ENCODE data around the gene KCNF1. TPM values are rescaled to one million over a fixed set of nuclear protein-coding genes. Genes with fewer than 3 reads are reported as not detected.

KCNF1 gene
- total and polyA plus RNA-seq, 2 experiments from 2014 or later = 0.10 to 0.97 TPM

- no peaks in the 10 kb centered on the region for H3K79me2 ChIP-seq (ENCODE audit: insufficient read depth)
- H3K9me2 ChIP-seq (ENCODE audit: insufficient read depth) = no peaks in the 10 kb centered on the region
- H3K27me3 ChIP-seq (replicated peaks; ENCODE audit: insufficient read depth) = peaks cover 21% of the 10 kb centered on the region
- WGBS, 2 experiments (ENCODE audit: low coverage in 1 of 2, low lambda C conversion rate in 2 of 2, missing lambda C conversion rate in 2 of 2) = 21 to 31% methylated on average over 6 of the region's 6 CpGs
- no peaks in the 10 kb centered on the region for H3K36me3 ChIP-seq (ENCODE audit: low read depth)
- no peak overlapping the region for H3K9ac ChIP-seq
- H3K9me3 ChIP-seq (ENCODE audit: low read depth) = no peaks in the 10 kb centered on the region
- no peak overlapping the region for H3K27ac ChIP-seq
- no peaks in the 10 kb centered on the region for H3F3A ChIP-seq (ENCODE audit: insufficient read depth)
- no peak overlapping the region for H3K4me3 ChIP-seq
- H4K20me1 ChIP-seq (ENCODE audit: insufficient read depth) = no peaks in the 10 kb centered on the region
- in situ Hi-C loops (cut with MboI) = no loop called here
- no peaks in the 10 kb centered on the region for H3K4me1 ChIP-seq (ENCODE audit: insufficient read depth)
- no peak for DNase-seq
- TF ChIP-seq EZH2 (IDR thresholded peaks at IDR 0.05; ENCODE audit: insufficient read depth, poor library complexity, severe bottlenecking) (no peak), EZH2phosphoT487 (IDR thresholded peaks at IDR 0.05; ENCODE audit: insufficient read depth, low read depth) (no peak)
- H2AFZ ChIP-seq = no peak overlapping the region
- H3K4me2 ChIP-seq (ENCODE audit: unreplicated experiment) = no peak overlapping the region
Observed at GRCh38 chr2:10891390-10891789, 20.3 kb upstream of the KCNF1 start.

- H3K27me3 ChIP-seq (replicated peaks; ENCODE audit: insufficient read depth) = peaks cover 21% of the 10 kb centered on the region
- 49 to 51% methylated on average over 5 of the region's 5 CpGs for WGBS, 2 experiments (ENCODE audit: low coverage in 1 of 2, low lambda C conversion rate in 2 of 2, missing lambda C conversion rate in 2 of 2)
- no peak overlapping the region for H3K9ac ChIP-seq
- no peak for DNase-seq
- TF ChIP-seq EZH2phosphoT487 (IDR thresholded peaks at IDR 0.05; ENCODE audit: insufficient read depth, low read depth) = no peak
- no peak for TF ChIP-seq EZH2 (IDR thresholded peaks at IDR 0.05; ENCODE audit: insufficient read depth, poor library complexity, severe bottlenecking)
- in situ Hi-C loops (cut with MboI) = no loop called here
- no peaks in the 10 kb centered on the region for H3K4me1 ChIP-seq (ENCODE audit: insufficient read depth)
- no peaks in the 10 kb centered on the region for H4K20me1 ChIP-seq (ENCODE audit: insufficient read depth)
- H3K36me3 ChIP-seq (ENCODE audit: low read depth) = no peaks in the 10 kb centered on the region
- no peaks in the 10 kb centered on the region for H3K9me3 ChIP-seq (ENCODE audit: low read depth)
- H3F3A ChIP-seq (ENCODE audit: insufficient read depth) = no peaks in the 10 kb centered on the region
- H3K79me2 ChIP-seq (ENCODE audit: insufficient read depth) = no peaks in the 10 kb centered on the region
- no peak overlapping the region for H2AFZ ChIP-seq
- H3K4me2 ChIP-seq (ENCODE audit: unreplicated experiment) = no peak overlapping the region
- H3K4me3 ChIP-seq = no peak overlapping the region
- no peaks in the 10 kb centered on the region for H3K9me2 ChIP-seq (ENCODE audit: insufficient read depth)
- no peak overlapping the region for H3K27ac ChIP-seq
Observed at GRCh38 chr2:10891848-10892247, 19.9 kb upstream of the KCNF1 start.

GRCh38 chr2:10892316-10892715 lies 19.4 kb upstream of the KCNF1 start:
- Histone ChIP-seq H3K4me3 (no peak overlapping the region), H3K79me2 (ENCODE audit: insufficient read depth) (no peaks in the 10 kb centered on the region), H3K4me1 (ENCODE audit: insufficient read depth) (no peaks in the 10 kb centered on the region), H3F3A (ENCODE audit: insufficient read depth) (peaks cover 3% of the 10 kb centered on the region; the same call in 1 of the 2 replicates), H2AFZ (no peak overlapping the region), H3K9me2 (ENCODE audit: insufficient read depth) (no peaks in the 10 kb centered on the region), H3K27ac (no peak overlapping the region), H3K9ac (no peak overlapping the region), H4K20me1 (ENCODE audit: insufficient read depth) (no peaks in the 10 kb centered on the region), H3K36me3 (ENCODE audit: low read depth) (no peaks in the 10 kb centered on the region), H3K27me3 (replicated peaks; ENCODE audit: insufficient read depth) (peaks cover 21% of the 10 kb centered on the region), H3K4me2 (ENCODE audit: unreplicated experiment) (no peak overlapping the region), H3K9me3 (ENCODE audit: low read depth) (no peaks in the 10 kb centered on the region)
- in situ Hi-C loops (cut with MboI) = no loop called here
- TF ChIP-seq EZH2 (IDR thresholded peaks at IDR 0.05; ENCODE audit: insufficient read depth, poor library complexity, severe bottlenecking) = no peak
- no peak for TF ChIP-seq EZH2phosphoT487 (IDR thresholded peaks at IDR 0.05; ENCODE audit: insufficient read depth, low read depth)
- DNase-seq = no peak

GRCh38 chr2:10892796-10893350 lies 18.9 kb upstream of the KCNF1 start:
- no peaks in the 10 kb centered on the region for H3K9me3 ChIP-seq (ENCODE audit: low read depth)
- TF ChIP-seq EZH2phosphoT487 (IDR thresholded peaks at IDR 0.05; ENCODE audit: insufficient read depth, low read depth) (no peak), EZH2 (IDR thresholded peaks at IDR 0.05; ENCODE audit: insufficient read depth, poor library complexity, severe bottlenecking) (no peak)
- H3K4me1 ChIP-seq (ENCODE audit: insufficient read depth) = no peaks in the 10 kb centered on the region
- DNase-seq = no peak
- in situ Hi-C loops (cut with MboI) = no loop called here
- H3K9ac ChIP-seq = no peak overlapping the region
- H3K4me3 ChIP-seq = no peak overlapping the region
- H3K9me2 ChIP-seq (ENCODE audit: insufficient read depth) = no peaks in the 10 kb centered on the region
- no peak overlapping the region for H2AFZ ChIP-seq
- H3K36me3 ChIP-seq (ENCODE audit: low read depth) = no peaks in the 10 kb centered on the region
- peaks cover 8% of the 10 kb centered on the region; the same call in 1 of the 2 replicates for H3F3A ChIP-seq (ENCODE audit: insufficient read depth)
- H4K20me1 ChIP-seq (ENCODE audit: insufficient read depth) = no peaks in the 10 kb centered on the region
- no peak overlapping the region for H3K4me2 ChIP-seq (ENCODE audit: unreplicated experiment)
- peaks cover 21% of the 10 kb centered on the region for H3K27me3 ChIP-seq (replicated peaks; ENCODE audit: insufficient read depth)
- H3K27ac ChIP-seq = no peak overlapping the region
- H3K79me2 ChIP-seq (ENCODE audit: insufficient read depth) = no peaks in the 10 kb centered on the region
- 48 to 57% methylated on average over 5 of the region's 5 CpGs for WGBS, 2 experiments (ENCODE audit: low coverage in 1 of 2, low lambda C conversion rate in 2 of 2, missing lambda C conversion rate in 2 of 2)

All from GM23248 (cell line).